Activated CD8-positive, alpha-beta memory T cell treated with anti-CD3 and anti-CD28 coated beads, Interleukin-2, amount 50 U/mL, for 48 hours (primary cell): Measurements from ENCODE around the gene APEX1.
"Not testable (repeated sequence)": the region's sequence is repeated elsewhere in the genome, so short reads cannot be mapped to it uniquely, and the experiment has no call there.

Experiments
- DNase-seq: peaks from one replicate; pipeline ENCODE4 v3.0.0-alpha.2; 2020

Gene APEX1

DNA sequence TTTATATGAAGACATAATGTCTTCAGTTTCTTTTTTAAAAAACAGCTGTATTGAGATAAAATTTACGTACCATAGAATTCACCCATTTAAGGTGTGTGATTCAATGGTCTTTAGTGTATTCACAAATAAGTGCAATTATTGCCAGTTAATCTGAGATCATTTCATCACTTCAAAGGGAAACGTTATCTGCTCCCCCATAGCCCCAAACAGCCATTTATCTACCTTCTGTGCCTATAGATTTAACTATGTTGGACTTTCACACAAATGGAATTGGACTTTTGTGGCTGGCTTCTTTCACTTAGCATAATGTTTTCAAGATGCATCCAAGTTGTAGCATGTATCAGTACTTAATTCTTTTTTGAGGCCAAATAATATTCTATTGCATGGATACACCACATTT, 23.9 kb downstream of the APEX1 start:
- no peak for DNase-seq

DNA sequence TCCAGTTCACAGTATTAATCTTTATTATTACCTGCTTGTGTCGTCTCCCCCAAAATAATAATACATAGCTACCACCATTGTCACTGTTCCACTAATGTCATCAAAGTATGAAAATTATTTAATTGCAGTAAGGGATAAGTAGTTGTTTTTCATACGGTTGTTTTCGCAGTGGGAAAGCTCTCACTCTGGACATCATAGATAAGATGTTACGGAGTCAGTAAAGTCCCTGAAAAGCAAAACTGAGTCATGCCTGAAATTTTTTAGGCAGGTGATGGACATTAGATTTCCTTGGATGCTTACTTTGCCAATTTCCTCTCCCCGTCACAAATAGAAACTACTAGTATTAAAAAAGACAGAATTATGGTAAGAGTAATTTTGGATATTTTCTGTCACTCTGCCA, 27.4 kb downstream of the APEX1 start:
- no peak for DNase-seq

DNA sequence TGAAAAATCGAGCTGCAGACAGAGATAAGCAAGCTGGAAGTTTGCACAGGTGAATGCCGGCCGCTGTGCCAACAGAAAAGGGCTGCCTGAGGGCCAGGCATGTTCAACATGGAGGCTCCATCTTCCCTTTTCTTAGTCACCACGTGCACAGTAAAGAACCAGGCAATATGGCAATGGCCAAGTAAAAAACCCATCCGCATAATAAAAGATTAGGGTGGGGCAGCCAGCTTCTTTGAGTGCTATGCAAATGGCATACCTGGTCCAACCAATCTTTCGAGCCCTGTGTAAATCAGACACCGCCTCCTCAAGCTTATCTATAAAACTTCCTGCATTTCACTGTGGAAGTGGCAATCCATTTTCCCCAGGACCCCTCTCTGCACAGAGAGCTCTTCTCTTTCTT, 30.9 kb downstream of the APEX1 start:
- DNase-seq: no peak

DNA sequence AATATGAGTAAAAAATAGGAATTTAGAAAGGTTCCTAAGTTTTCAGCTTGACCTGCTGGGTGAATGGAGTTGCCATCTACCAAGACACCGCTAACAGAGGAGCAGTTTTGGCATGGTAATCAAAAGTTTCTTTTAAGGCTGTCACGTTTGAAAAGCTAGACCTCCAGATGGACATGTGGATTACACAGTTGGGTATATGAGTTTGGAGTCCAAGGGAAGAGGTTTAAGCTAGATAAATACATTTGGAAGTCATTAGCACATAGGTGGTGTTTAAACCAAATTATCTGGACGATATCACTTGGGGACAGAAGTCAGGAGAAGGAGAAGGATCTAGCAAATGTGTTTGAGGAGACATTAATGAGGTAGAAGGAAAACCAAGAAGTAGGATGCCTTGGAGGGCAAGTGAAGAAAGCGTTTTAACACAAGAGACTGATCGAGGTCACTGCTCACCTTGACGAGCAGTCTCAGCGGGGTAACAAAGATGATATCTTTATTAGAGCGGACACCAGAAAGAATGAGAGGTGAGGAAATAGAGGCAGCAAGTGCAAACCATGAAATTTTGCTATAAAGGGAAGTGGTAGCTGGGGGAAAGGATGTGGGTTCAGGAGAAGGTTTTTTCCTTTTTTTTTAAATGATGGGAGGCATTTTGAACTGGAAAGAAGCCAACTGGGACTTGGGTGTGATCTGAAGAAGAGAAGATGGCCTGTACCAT, 31.8 kb downstream of the APEX1 start:
- no peak for DNase-seq

DNA sequence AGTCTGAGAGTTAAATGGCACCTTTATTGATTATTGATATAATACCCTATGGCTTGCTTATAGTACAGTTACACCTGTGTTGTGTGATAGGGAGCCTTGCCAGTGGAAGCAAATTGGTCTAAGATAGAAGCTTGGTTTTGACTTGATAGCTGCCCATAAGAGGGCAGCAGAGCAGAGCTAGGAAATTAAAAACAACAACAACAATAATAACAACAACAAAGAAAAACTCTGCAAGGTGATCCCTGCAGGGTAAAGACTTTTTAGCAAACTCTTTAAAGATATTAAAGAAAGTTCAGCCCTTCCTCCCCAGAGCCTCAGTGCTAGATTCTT, 32.3 kb downstream of the APEX1 start:
- no peak for DNase-seq

DNA sequence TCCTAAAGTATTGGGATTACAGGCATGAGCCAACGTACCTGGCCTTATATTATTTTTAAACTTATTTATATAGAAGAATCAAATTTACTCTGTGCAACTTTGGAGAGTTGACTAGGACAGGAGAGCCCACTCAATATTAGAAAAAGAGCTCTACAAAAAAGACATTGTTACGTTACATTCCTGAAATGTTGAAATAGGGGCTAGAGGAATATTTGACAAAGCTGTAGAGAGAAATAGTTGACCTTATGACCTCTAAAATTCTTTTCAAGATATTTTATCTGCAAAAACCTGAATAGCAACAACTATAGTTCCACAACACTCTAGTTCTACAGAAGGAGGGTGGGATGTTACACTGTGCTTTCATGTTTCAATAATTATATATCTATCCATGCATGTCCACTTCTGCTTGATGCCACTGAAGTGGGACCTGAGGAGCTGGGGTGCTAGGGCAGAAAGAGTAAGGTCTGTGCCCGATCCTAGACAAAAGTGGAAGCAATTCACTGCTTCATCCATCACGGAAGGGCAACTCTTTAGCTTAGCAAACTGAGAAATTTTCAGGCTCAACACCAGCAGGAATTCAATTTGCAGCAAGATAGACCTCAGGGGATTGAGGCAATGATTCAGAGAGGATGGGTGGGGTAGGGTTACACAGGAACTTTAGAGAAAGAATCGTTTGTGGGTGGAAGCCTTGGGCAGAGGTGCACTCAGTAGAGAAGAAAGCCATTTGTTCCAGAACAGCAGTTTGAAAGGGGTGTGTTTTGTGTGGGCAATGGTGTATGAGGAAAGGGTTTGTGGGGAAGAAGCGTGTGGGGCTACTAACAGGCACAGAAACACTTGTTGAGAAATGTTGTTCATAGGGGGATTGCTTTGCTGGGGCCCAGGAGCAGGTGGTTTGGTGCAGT, 34.3 kb downstream of the APEX1 start:
- no peak for DNase-seq

DNA sequence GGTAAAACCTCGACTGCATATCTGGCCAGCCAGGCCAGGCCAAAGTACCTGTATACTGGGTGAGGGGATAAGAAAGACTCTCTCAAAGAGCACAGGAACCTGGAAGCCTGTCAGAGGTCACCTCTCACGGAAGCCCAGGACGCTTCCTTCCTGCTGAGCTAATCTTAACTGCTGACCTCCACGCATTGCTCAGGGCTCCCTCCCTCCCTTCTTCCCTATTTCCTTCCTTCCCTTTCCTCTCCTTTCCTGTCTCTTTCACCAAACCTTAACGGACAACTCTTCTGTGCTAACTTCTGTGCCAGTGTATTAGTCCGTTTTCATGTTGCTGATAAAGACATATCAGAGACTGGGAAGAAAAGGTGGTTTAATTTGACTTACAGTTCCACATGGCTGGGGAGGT, 35.5 kb downstream of the APEX1 start:
- DNase-seq: no peak

DNA sequence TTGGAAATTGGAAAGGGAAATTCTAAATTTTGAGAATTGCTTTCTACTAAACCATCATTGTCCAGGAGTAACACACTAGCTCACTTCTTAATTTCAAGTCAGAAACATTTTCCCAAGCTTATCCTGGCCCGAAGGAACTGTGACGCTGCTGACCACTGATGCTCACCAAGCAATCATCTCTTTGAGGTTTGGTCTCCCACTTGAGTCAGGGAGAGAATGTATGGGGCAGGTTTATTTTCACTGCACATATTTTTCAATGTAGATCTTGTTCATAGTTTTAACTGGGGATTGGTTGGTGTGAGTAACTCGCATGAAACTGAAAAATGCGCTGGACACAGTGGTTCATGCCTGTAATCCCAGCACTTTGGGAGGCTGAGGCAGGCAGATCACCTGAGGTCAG, 37.5 kb downstream of the APEX1 start:
- DNase-seq: no peak

DNA sequence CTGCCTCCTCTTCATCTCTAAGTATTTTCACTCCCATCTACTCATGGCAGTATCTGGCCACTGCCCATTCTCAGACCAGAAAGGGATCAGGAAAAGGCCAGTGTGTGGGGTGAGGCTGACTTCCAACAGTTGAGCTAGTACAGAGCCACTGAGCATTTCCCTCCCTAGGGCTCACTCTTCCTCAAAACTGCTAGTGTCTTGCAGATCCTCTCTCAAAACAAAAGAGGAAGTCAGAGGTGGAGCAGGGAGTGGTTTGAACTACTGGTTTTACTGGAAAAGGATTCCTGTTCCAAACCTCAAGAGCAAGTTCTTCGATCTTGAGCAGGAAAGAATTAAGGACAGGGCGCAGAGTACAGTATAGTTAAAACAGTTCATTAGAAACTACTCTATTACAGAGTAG, 38.6 kb downstream of the APEX1 start:
- no peak for DNase-seq

DNA sequence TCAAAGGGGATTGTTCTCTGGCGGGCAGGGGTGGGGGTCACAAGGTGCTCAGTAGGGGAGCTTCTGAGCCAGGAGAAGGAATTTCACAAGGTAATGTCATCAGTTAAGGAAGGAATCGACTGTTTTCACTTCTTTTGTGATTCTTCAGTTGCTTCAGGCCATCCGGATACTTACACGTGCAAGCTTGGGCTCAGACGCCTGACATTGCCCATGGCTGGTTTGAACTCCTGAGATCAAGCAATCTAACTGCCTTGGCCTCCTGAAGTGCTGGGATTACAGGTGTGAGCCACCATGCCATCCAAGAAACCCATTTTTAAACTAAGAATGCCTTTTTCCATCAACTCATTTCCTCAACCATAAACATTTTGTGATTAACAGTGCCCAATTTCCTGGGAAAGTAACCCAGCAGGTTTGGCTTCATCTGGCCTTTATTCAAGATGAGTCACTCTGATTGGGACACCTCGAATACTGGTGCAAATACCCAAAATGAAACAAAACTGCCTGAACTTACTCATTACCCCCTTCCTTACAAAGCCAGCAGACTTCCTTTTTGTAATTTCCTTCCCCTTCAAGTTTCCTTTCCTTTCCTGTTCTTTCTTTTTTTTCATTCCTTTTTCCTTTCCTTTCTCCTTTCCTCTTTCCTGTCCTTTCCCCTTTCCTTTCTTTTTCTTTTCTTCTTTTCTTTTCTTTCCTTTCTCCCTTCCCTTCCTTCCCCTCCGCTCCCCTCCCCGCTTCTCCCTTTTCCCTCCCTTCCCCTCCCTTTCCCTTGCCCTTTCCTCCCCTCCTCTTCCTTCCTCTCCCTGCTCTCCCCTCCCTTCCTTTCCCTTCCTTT, 40.1 kb downstream of the APEX1 start:
- DNase-seq: no peak

DNA sequence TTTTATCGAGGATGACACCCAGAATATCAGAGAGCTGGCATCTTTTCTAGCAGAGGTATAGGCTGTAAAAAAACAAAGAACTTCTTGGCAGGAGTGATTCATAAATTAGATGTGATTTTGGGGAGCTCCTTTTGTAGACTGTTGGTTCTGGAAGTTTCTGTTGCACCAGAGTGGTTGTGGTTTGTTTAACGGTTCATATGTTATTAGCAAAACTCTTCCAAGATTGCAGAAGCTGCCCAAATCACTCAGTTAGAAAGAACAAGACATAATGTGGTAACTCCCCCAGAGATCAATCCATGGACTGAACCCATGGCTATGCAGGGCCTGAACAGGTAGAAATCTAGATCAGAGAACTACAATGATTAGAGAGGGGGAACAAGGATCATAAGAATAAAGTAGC, 43.6 kb downstream of the APEX1 start:
- no peak for DNase-seq

DNA sequence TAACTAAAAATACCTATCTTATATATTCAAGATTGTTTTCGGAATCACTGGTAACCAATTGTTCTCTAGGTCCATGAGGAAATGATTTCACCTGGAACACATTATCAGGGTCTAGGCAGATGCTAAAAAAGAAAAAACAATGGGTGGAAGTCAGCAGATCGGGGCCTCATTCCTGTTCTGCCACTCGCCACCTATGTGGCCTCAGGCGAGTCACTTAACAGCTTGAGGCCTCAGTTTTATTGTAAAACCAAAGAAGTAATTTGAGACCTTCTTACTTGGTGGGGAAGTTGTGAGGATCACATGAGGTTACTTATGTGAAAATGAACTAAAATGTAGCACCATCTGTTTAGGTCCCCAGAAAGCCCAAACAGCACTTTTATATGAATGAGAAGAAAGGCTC, 44.1 kb downstream of the APEX1 start:
- no peak for DNase-seq

DNA sequence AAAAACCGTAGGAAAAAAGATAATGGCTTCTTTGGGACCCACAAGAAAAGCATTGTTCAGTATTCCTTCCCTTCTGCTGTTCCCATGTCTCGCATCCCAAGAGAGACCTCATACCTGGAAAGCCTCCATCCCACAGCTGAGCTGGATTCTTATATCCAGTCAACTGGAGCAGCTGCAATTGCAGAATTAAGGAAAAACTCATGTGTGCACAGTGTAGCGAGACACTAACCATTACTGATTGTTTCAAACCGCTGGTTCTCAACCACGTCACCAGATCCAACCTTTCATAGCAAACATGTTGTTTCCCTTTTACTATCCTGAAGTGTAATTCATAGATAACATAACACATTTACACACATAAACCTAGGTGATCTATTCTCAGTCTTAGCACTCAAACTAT, 44.9 kb downstream of the APEX1 start:
- no peak for DNase-seq

DNA sequence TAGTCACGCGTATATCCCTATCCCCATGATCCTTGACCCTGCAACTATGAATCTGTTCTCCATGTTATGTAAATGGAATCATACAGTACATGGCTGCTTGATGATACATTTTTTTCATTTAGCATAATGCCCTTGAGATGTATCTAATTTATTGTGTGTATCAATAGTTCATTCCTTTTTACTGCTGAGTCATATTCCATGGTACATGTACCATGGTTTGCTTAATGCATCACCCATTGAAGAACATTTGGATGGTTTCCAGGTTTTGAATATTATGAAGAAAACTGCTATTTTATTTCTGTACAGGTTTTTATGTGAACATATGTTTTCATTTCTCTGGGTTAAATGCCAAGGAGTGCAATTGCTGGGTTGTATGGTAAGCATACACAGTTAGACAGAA, 46.3 kb downstream of the APEX1 start:
- DNase-seq: no peak

DNA sequence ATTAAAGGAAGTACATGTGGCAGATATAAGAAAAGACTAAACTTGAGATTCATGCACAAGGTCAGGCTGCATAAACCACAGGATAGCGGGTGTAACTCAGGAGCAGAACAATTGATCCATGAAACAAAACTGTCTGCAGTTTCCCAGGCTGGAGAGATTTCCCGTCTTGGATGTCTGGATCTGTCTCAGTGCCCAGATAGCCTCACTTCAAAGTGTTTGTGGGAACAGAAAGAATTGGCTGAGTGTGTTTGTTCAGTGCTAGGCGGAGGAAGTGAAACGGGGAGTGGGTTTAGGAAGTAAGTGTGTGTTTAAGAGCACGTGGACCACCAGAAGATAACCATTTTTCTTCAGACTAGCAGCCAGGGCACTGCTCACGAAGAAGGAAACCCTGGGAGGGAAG, 48.9 kb downstream of the APEX1 start:
- no peak for DNase-seq

DNA sequence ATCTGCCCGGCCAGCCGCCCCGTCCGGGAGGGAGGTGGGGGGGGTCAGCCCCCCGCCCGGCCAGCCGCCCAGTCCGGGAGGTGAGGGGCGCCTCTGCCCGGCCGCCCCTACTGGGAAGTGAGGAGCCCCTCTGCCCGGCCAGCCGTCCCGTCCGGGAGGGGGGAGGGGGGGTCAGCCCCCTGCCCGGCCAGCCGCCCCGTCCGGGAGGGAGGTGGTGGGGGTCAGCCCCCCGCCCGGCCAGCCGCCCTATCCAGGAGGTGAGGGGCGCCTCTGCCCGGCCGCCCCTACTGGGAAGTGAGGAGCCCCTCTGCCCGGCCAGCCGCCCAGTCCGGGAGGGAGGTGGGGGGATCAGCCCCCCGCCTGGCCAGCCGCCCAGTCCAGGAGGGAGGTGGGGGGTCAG, 51.2 kb downstream of the APEX1 start:
- not testable (repeated sequence) for DNase-seq

DNA sequence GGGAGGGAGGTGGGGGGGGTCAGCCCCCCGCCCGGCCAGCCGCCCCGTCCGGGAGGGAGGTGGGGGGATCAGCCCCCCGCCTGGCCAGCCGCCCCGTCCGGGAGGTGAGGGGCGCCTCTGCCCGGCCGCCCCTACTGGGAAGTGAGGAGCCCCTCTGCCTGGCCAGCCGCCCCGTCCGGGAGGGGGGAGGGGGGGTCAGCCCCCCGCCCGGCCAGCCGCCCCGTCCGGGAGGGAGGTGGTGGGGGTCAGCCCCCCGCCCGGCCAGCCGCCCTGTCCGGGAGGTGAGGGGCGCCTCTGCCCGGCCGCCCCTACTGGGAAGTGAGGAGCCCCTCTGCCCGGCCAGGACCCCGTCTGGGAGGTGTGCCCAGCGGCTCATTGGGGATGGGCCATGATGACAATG, 51.7 kb downstream of the APEX1 start:
- DNase-seq: not testable (repeated sequence)
